GM12891 (cell line): ENCODE data around the gene RBM43.

Source experiments
- DNase-seq: peaks from one replicate; pipeline ENCODE4 v3.0.0; 2011; ENCODE audit warnings: low spot score; ENCODE audit not compliant: insufficient read length
- FAIRE-seq: peaks from 2 replicates; lab custom pipeline; 2011; peaks lifted over from hg19 to GRCh38; lab: Jason Lieb, UNC
- PAX5 ChIP-seq: IDR thresholded peaks from 2 replicates; pipeline ENCODE4 v1.6.1; 2011; ENCODE audit warnings: low read length, moderate library complexity, mild to moderate bottlenecking; ENCODE audit not compliant: insufficient read depth, severe bottlenecking
- POLR2A ChIP-seq: IDR thresholded peaks from 2 replicates; pipeline ENCODE4 v1.6.1; 2011; ENCODE audit warnings: low read depth, low read length, control low read depth
- POLR2AphosphoS5 ChIP-seq: IDR thresholded peaks from 2 replicates; pipeline ENCODE4 v1.6.1; 2011; ENCODE audit warnings: low read depth, low read length, control low read depth
- POU2F2 ChIP-seq: IDR thresholded peaks from 2 replicates; pipeline ENCODE4 v1.6.1; 2011; ENCODE audit warnings: low read depth, mild to moderate bottlenecking, control low read depth, low read length, moderate library complexity
- SPI1 ChIP-seq: IDR thresholded peaks from 2 replicates; pipeline ENCODE4 v1.6.1; 2011; ENCODE audit warnings: low read depth, low read length, control low read depth
- TAF1 ChIP-seq: IDR thresholded peaks from 2 replicates; pipeline ENCODE4 v1.6.1; 2011; ENCODE audit warnings: low read depth, low read length, control low read depth

The RBM43 gene

GRCh38 chr2:151292141-151292540, 30.5 kb upstream of the RBM43 start:
- TF ChIP-seq TAF1: no peak
- no peak for TF ChIP-seq POLR2A
- no peak for TF ChIP-seq SPI1
- no peak for TF ChIP-seq PAX5
- no peak for TF ChIP-seq POU2F2
- no peak for TF ChIP-seq POLR2AphosphoS5

GRCh38 chr2:151291224-151291623, 29.6 kb upstream of the RBM43 start:
- FAIRE-seq: peak; percentile 28
- DNase-seq: no peak
- TF ChIP-seq POU2F2: no peak
- TF ChIP-seq POLR2AphosphoS5: no peak
- no peak for TF ChIP-seq PAX5
- TF ChIP-seq SPI1: no peak
- no peak for TF ChIP-seq POLR2A
- TF ChIP-seq TAF1: no peak

More at GRCh38 chr2:151292141-151292540, 30.5 kb upstream of the RBM43 start:
- FAIRE-seq (peak; percentile 13), DNase-seq (no peak)

GRCh38 chr2:151289972-151290866, 28.6 kb upstream of the RBM43 start:
- no peak for FAIRE-seq
- TF ChIP-seq PAX5: no peak
- no peak for TF ChIP-seq SPI1
- TF ChIP-seq TAF1: no peak
- TF ChIP-seq POU2F2: no peak
- no peak for TF ChIP-seq POLR2AphosphoS5
- DNase-seq: no peak

GRCh38 chr2:151287513-151288250, 26.0 kb upstream of the RBM43 start:
- no peak for FAIRE-seq
- no peak for TF ChIP-seq SPI1
- TF ChIP-seq POLR2AphosphoS5: no peak
- no peak for TF ChIP-seq POLR2A
- TF ChIP-seq PAX5: no peak
- TF ChIP-seq POU2F2: no peak
- TF ChIP-seq TAF1: no peak
- no peak for DNase-seq

- DNase-seq (no peak), FAIRE-seq (no peak)
- TF ChIP-seq POLR2AphosphoS5: no peak
- no peak for TF ChIP-seq TAF1
- TF ChIP-seq POLR2A: no peak
- no peak for TF ChIP-seq POU2F2
- TF ChIP-seq PAX5: no peak
- no peak for TF ChIP-seq SPI1
Observed at GRCh38 chr2:151282401-151282800, 20.7 kb upstream of the RBM43 start.

- FAIRE-seq (no peak), DNase-seq (no peak)
- no peak for TF ChIP-seq POLR2AphosphoS5
- no peak for TF ChIP-seq SPI1
- no peak for TF ChIP-seq TAF1
- TF ChIP-seq POU2F2: no peak
- no peak for TF ChIP-seq POLR2A
- TF ChIP-seq PAX5: no peak
Observed at GRCh38 chr2:151280271-151280670, 18.6 kb upstream of the RBM43 start.

- TF ChIP-seq SPI1 (no peak), POU2F2 (no peak), PAX5 (no peak), POLR2A (no peak), POLR2AphosphoS5 (no peak)
- FAIRE-seq (no peak), DNase-seq (no peak)
Observed at GRCh38 chr2:151278487-151278886, 16.8 kb upstream of the RBM43 start.

- DNase-seq (no peak), FAIRE-seq (no peak)
- TF ChIP-seq TAF1: no peak
- no peak for TF ChIP-seq PAX5
- no peak for TF ChIP-seq POU2F2
- TF ChIP-seq SPI1: no peak
- TF ChIP-seq POLR2A: no peak
- TF ChIP-seq POLR2AphosphoS5: no peak
Observed at GRCh38 chr2:151277067-151277466, 15.4 kb upstream of the RBM43 start.

GRCh38 chr2:151275291-151275690, 13.6 kb upstream of the RBM43 start:
- FAIRE-seq (no peak), DNase-seq (no peak)
- TF ChIP-seq POLR2A (no peak), SPI1 (no peak), TAF1 (no peak), PAX5 (no peak), POLR2AphosphoS5 (no peak), POU2F2 (no peak)

- DNase-seq (no peak), FAIRE-seq (no peak)
- TF ChIP-seq POLR2AphosphoS5 (no peak), PAX5 (no peak), POU2F2 (no peak), POLR2A (no peak), SPI1 (no peak), TAF1 (no peak)
Observed at GRCh38 chr2:151271824-151272223, 10.2 kb upstream of the RBM43 start.
